Measurements from ENCODE around the gene POLD4. TPM values are rescaled to one million over a fixed set of nuclear protein-coding genes. Genes with fewer than 3 reads are reported as not detected.

Gene POLD4
- total RNA-seq, 1 donor from 2014 or later: 69.3 TPM

DNA sequence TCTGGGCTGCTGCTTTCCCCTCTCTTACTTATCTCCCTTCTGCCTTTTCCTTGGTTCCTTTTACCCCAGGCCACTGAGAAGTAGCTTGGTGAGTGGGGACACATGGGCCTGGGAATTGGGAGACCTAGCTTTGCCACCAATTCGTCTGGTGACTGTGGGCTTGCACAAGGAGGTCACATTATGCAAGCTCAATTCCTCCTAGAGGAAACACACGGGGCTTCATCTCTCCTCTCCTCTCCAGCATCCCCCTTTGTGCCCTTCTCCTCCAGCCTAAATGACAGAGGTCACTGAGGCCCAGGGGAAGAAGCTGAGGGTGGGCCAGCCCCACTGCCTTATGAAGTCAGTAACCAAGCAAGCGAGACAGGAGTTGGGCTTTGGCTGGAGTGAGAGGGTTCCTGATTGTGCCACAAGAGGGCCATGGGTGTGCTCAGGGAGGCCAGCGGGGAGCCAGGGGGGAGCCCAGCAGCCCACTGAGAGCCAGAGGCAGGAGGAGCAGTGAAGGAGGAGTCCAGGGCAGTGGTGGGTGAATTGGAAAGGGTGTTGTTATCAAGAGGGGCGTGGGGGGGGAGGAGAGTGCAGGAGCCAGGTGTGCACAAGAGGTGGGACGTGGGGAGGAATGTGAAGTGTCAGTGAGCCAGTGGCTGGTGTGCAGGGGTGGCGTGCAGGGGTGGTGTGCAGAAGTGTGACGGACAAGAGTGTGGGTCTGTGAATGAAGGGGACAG lies 18.0 kb upstream of the POLD4 start:
- H3K4me3 ChIP-seq: peak overlapping the region; percentile 73
- H3K36me3 ChIP-seq: no peaks in the 10 kb centered on the region
- H3K9me3 ChIP-seq: no peaks in the 10 kb centered on the region
- DNase-seq (peak; percentile 77), ATAC-seq (peak; percentile 32)
- intact Hi-C loops (cut with DNase I): no loop called here
- H3K27ac ChIP-seq: peak overlapping the region; percentile 91
- TF ChIP-seq, protein P1, sequence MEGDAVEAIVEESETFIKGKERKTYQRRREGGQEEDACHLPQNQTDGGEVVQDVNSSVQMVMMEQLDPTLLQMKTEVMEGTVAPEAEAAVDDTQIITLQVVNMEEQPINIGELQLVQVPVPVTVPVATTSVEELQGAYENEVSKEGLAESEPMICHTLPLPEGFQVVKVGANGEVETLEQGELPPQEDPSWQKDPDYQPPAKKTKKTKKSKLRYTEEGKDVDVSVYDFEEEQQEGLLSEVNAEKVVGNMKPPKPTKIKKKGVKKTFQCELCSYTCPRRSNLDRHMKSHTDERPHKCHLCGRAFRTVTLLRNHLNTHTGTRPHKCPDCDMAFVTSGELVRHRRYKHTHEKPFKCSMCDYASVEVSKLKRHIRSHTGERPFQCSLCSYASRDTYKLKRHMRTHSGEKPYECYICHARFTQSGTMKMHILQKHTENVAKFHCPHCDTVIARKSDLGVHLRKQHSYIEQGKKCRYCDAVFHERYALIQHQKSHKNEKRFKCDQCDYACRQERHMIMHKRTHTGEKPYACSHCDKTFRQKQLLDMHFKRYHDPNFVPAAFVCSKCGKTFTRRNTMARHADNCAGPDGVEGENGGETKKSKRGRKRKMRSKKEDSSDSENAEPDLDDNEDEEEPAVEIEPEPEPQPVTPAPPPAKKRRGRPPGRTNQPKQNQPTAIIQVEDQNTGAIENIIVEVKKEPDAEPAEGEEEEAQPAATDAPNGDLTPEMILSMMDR (IDR thresholded peaks at IDR 0.05): peak; percentile 52
- H3K27me3 ChIP-seq: no peaks in the 10 kb centered on the region
- H3K4me1 ChIP-seq: peaks cover 63% of the 10 kb centered on the region

DNA sequence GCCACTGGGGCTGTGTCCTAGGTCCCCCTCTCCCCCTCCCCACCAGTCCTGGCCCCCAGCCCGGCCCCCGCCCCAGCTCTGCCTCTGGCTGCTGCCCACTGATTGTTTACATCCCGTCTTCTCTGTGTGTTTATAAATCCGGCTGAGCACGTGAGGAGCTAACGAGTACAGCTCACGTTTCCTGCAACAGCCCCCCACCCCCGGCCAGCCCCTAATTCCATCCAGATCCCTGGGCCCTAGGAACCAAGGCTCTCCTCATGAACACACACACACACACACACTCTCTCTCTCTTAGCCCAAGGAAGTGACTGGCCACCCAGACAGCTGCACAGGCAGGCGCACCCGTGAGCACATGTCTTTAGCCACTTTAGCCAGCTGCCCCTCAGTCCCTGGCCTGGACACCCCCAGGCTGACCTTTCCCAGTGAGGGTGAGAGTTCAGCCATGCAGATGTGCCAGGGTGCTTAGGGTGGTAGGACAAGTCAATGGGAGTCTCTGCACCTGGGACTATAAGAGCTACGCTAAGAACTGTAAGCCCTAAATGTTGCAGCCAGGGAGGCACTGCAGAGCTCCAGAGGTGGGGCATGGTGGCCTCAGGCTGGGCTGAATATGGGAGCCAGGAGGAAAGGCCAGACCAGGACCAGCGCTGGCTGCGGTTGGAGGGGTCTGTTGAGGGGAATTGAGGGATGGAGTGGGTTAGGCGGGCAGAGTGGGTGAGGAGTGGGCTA lies 17.2 kb upstream of the POLD4 start:
- H3K4me3 ChIP-seq: no peak overlapping the region
- H3K27ac ChIP-seq: peak overlapping the region; percentile 91
- H3K36me3 ChIP-seq: no peaks in the 10 kb centered on the region
- no peak for ATAC-seq
- H3K4me1 ChIP-seq: peaks cover 71% of the 10 kb centered on the region
- no peak for DNase-seq
- intact Hi-C loops (cut with DNase I): no loop called here
- TF ChIP-seq, protein P1 (IDR thresholded peaks at IDR 0.05): no peak
- H3K9me3 ChIP-seq: no peaks in the 10 kb centered on the region
- H3K27me3 ChIP-seq: no peaks in the 10 kb centered on the region

DNA sequence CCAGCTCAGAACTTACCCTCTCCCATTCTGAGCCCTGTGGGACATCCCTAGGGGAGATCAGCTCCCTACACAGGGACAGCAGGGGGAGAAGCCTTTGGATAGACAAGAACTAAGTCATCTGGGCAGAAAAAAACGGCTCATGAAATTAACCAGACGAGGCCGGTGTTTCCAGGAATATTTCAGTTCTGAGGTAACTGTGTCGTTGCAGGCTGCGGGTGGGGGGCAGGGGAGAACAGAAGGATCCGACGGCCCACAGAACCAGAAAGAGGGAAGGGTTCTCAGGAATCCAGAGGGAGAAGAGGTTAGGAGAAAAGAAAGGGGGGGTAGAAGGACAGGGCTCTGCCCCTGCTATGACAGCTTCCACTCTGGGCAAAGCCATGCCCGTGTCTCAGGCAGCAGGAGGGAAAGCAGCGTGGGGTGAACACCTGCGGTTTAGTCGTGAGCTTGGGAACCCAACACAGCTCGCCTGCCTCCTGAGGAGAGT lies 16.5 kb upstream of the POLD4 start:
- DNase-seq (no peak), ATAC-seq (no peak)
- no peaks in the 10 kb centered on the region for H3K36me3 ChIP-seq
- no peak overlapping the region for H3K27ac ChIP-seq
- TF ChIP-seq, protein P1 (IDR thresholded peaks at IDR 0.05): no peak
- intact Hi-C loops (cut with DNase I): no loop called here
- H3K27me3 ChIP-seq: no peaks in the 10 kb centered on the region
- no peak overlapping the region for H3K4me3 ChIP-seq
- no peaks in the 10 kb centered on the region for H3K9me3 ChIP-seq
- H3K4me1 ChIP-seq: peaks cover 71% of the 10 kb centered on the region

DNA sequence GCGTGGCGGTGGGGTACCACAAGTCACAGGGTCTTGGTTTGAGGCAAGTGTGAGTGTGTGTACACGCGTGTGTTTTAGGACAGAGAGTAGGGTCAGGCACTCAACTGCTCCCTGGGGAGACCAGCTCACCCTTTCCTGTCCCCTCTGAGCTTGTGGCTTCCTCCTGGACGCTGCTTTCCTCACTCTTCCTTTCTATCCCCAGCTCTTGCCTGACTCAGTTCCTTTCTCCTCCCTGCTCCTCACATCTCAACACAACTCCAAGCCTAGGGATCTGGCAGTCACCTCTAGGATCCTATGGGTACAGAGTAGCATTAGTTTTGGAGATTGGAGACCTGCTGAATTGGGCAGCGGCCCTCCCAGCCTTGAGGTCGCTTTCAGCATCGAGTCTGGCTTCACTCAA lies 15.9 kb upstream of the POLD4 start:
- Histone ChIP-seq H3K36me3 (no peaks in the 10 kb centered on the region), H3K4me3 (no peak overlapping the region), H3K4me1 (peaks cover 65% of the 10 kb centered on the region), H3K27me3 (no peaks in the 10 kb centered on the region), H3K27ac (no peak overlapping the region), H3K9me3 (no peaks in the 10 kb centered on the region)
- intact Hi-C loops (cut with DNase I): no loop called here
- ATAC-seq (no peak), DNase-seq (no peak)
- TF ChIP-seq, protein P1 (IDR thresholded peaks at IDR 0.05): no peak

DNA sequence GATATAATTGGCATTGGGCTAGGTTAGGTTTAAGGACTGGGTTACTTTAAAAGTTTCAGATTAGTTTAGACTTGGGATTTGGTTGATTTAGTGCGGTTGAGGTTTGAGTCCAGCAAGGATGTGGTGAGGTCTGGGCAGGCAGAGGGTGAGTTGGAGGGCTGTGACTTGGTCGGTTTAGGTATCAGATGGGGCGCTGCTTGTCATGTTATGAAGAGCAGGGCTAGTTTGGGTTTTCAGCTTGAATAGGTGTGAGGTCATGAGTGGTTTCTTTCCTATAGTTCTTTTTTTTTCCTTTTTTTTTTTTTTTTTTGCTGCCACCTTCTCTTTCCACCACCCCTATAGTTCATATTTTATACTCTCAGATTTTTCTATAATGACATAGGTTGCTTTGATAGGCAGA lies 15.3 kb upstream of the POLD4 start:
- no peak overlapping the region for H3K27ac ChIP-seq
- DNase-seq: no peak

More for the DNA sequence above, 15.3 kb upstream of the POLD4 start:
- TF ChIP-seq, protein P1 (IDR thresholded peaks at IDR 0.05): no peak
- Histone ChIP-seq H3K27me3 (no peaks in the 10 kb centered on the region), H3K9me3 (no peaks in the 10 kb centered on the region), H3K36me3 (no peaks in the 10 kb centered on the region), H3K4me1 (peaks cover 60% of the 10 kb centered on the region), H3K4me3 (no peak overlapping the region)
- no peak for ATAC-seq
- intact Hi-C loops (cut with DNase I): no loop called here
